Ovary (tissue), 3 donors: Measurements from ENCODE around the gene SSC4D.

Source experiments
- CTCF ChIP-seq, 3 donors: fragments of 450-650 bp in 2 of 3; fragments of 200-600 bp in 1 of 3; IDR thresholded peaks; one replicate each; pipeline versions ENCODE4 v1.5.1 to v1.8.0; 2016 to 2022; ENCODE audit warnings: antibody characterized with exemption in 3 of 3, mild to moderate bottlenecking in 1 of 3
- POLR2A ChIP-seq: fragments of 450-650 bp; IDR thresholded peaks from one replicate; pipeline ENCODE4 v1.6.1; 2017; ENCODE audit warnings: antibody characterized with exemption, mild to moderate bottlenecking, moderate library complexity
- donor health status: DM: no; HTN: no; CAD: no.

- TF ChIP-seq POLR2A, result peak; percentile 99
- peak in 1 of 3 donors; percentile 34 for TF ChIP-seq CTCF (IDR thresholded peaks at IDR 0.05)
These were observed 50.9 kb downstream of the SSC4D start, which contains the start of gene YWHAG for GRCh38 chr7:76358481-76359110.
